ENCODE results near the gene LCE1C. TPM values are rescaled to one million over a fixed set of nuclear protein-coding genes. Genes with fewer than 3 reads are reported as not detected.

Gene LCE1C
- total RNA-seq, 1 experiment from 2014 or later: not detected

DNA sequence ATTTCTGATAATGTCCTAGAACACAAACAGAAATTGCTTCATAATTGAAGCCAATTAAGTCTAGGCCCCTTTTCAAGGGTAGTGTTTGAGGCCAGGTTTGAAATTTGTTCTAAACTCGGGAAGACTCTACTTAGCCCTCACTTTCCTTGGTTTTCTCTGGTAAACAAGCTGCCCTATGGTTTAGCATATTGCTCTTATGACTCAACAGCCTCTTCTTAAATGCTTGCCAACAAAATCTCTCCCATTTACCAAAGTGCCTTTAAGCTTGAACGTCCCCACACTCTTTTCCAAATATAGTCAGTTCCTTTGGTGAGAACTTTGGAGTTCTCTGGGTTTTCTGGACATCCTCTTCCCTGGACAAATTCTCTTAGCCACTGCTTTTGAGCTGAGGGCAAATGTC is 30.4 kb upstream of the LCE1C start:
- ATAC-seq (no peak), DNase-seq (no peak)
- no peaks in the 10 kb centered on the region for H4K20me1 ChIP-seq (ENCODE audit: low read length)
- no TSS peak for BruUV-seq (replicated peaks)
- no peaks in the 10 kb centered on the region for H3K79me2 ChIP-seq (ENCODE audit: low read length)
- H3K4me2 ChIP-seq (ENCODE audit: low read length): no peak overlapping the region
- TF ChIP-seq CTCF (conservative IDR thresholded peaks at IDR 0.05; ENCODE audit: low read depth, low read length) (no peak), EZH2 (IDR thresholded peaks at IDR 0.05; ENCODE audit: low read length, unreplicated experiment) (no peak), EZH2phosphoT487 (IDR thresholded peaks at IDR 0.05; ENCODE audit: borderline replicate concordance, low read length) (no peak)
- CTCF ChIA-PET: no interaction called here
- POLR2A ChIA-PET (ENCODE audit: unreplicated experiment): no interaction called here
- H3K4me1 ChIP-seq (ENCODE audit: insufficient read depth, low read length): no peaks in the 10 kb centered on the region
- no peak overlapping the region for H3K9ac ChIP-seq (ENCODE audit: low read length)
- no peaks in the 10 kb centered on the region for H3K36me3 ChIP-seq (ENCODE audit: low read depth, low read length)
- no peaks in the 10 kb centered on the region for H3F3A ChIP-seq (ENCODE audit: low read length, unreplicated experiment)
- H3K27me3 ChIP-seq (ENCODE audit: low read length): peaks cover 11% of the 10 kb centered on the region; the same call in 1 of the 2 replicates
- no peak overlapping the region for H2AFZ ChIP-seq (ENCODE audit: low read length)
- H3K9me3 ChIP-seq (ENCODE audit: low read length): no peaks in the 10 kb centered on the region
- H3K4me3 ChIP-seq (ENCODE audit: low read length): no peak overlapping the region
- intact Hi-C loops (cut with micrococcal nuclease): no loop called here
- H3K27ac ChIP-seq (ENCODE audit: low read length): no peak overlapping the region
- H3K9me2 ChIP-seq (replicated peaks; ENCODE audit: low read length): no peaks in the 10 kb centered on the region

DNA sequence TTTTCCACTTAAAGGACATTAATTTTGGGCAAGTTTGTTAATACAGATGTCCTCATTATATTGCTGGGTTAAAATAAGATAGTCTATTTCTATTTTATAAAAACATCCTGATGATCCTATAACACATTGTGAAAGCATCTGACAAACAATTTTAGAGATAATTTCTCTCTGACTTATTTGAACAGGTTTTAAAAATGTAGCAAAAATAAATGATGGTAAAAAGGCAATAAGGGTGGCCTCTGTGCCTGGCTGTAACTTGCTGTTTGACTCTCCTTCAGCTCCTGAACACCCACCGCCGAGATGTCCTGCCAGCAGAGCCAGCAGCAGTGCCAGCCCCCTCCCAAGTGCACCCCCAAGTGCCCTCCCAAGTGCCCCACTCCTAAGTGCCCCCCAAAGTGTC is 20.7 kb upstream of the LCE1C start, which contains the start of gene LCE1A:
Gene LCE1A, plus strand, starts transcription at position 301 of the 400 bp plus-strand sequence. Its CDS starts 0 bp downstream, at position 301.
- Histone ChIP-seq H3K79me2 (ENCODE audit: low read length) (no peaks in the 10 kb centered on the region), H4K20me1 (ENCODE audit: low read length) (no peaks in the 10 kb centered on the region), H3K9ac (ENCODE audit: low read length) (no peak within 1 kb of the TSS), H3K27ac (ENCODE audit: low read length) (no peak within 1 kb of the TSS), H3K9me3 (ENCODE audit: low read length) (no peaks in the 10 kb centered on the region), H3K27me3 (ENCODE audit: low read length) (peaks cover 57% of the 10 kb centered on the region), H3K36me3 (ENCODE audit: low read depth, low read length) (no peaks in the 10 kb centered on the region), H3K9me2 (replicated peaks; ENCODE audit: low read length) (no peaks in the 10 kb centered on the region), H3K4me1 (ENCODE audit: insufficient read depth, low read length) (no peaks in the 10 kb centered on the region), H3K4me3 (ENCODE audit: low read length) (no peak within 1 kb of the TSS), H3F3A (ENCODE audit: low read length, unreplicated experiment) (no peaks in the 10 kb centered on the region), H2AFZ (ENCODE audit: low read length) (no peak within 1 kb of the TSS), H3K4me2 (ENCODE audit: low read length) (no peak within 1 kb of the TSS)
- intact Hi-C loops (cut with micrococcal nuclease): no loop called here
- DNase-seq (no peak), ATAC-seq (no peak)
- POLR2A ChIA-PET (ENCODE audit: unreplicated experiment): no interaction called here
- no TSS peak for BruUV-seq (replicated peaks)
- TF ChIP-seq EZH2phosphoT487 (IDR thresholded peaks at IDR 0.05; ENCODE audit: borderline replicate concordance, low read length) (no peak), EZH2 (IDR thresholded peaks at IDR 0.05; ENCODE audit: low read length, unreplicated experiment) (no peak), CTCF (conservative IDR thresholded peaks at IDR 0.05; ENCODE audit: low read depth, low read length) (no peak)
- CTCF ChIA-PET: no interaction called here

- no peaks in the 10 kb centered on the region for H3K9me3 ChIP-seq (ENCODE audit: low read length)
- TF ChIP-seq EZH2 (IDR thresholded peaks at IDR 0.05; ENCODE audit: low read length, unreplicated experiment): no peak
- TF ChIP-seq CTCF (conservative IDR thresholded peaks at IDR 0.05; ENCODE audit: low read depth, low read length): no peak
- no peak for TF ChIP-seq EZH2phosphoT487 (IDR thresholded peaks at IDR 0.05; ENCODE audit: borderline replicate concordance, low read length)
- CTCF ChIA-PET: no interaction called here
- H2AFZ ChIP-seq (ENCODE audit: low read length): no peak overlapping the region
- no peak for DNase-seq
- no peak overlapping the region for H3K27ac ChIP-seq (ENCODE audit: low read length)
- H3F3A ChIP-seq (ENCODE audit: low read length, unreplicated experiment): no peaks in the 10 kb centered on the region
- no peaks in the 10 kb centered on the region for H3K9me2 ChIP-seq (replicated peaks; ENCODE audit: low read length)
- intact Hi-C loops (cut with micrococcal nuclease): no loop called here
- no peak overlapping the region for H3K4me2 ChIP-seq (ENCODE audit: low read length)
- no peaks in the 10 kb centered on the region for H3K4me1 ChIP-seq (ENCODE audit: insufficient read depth, low read length)
- no peak overlapping the region for H3K4me3 ChIP-seq (ENCODE audit: low read length)
- H3K9ac ChIP-seq (ENCODE audit: low read length): no peak overlapping the region
- no peaks in the 10 kb centered on the region for H3K79me2 ChIP-seq (ENCODE audit: low read length)
- BruUV-seq (replicated peaks): no TSS peak
- POLR2A ChIA-PET (ENCODE audit: unreplicated experiment): no interaction called here
- no peaks in the 10 kb centered on the region for H4K20me1 ChIP-seq (ENCODE audit: low read length)
- H3K36me3 ChIP-seq (ENCODE audit: low read depth, low read length): no peaks in the 10 kb centered on the region
- H3K27me3 ChIP-seq (ENCODE audit: low read length): peaks cover 65% of the 10 kb centered on the region
- ATAC-seq: no peak
Measured at GRCh38 chr1:152824964-152825363, 18.5 kb upstream of the LCE1C start.

Data from PC-3 (cell line).